ENCODE results near the gene SERPINI1. TPM values are rescaled to one million over a fixed set of nuclear protein-coding genes. Genes with fewer than 3 reads are reported as not detected.

The SERPINI1 gene
- total and polyA plus RNA-seq, 9 of the 15 experiments (the other 6 are each of a cell fraction or from before 2014, with no cell fraction given), result 1.6 to 9.9 (median 3.5) TPM

DNA sequence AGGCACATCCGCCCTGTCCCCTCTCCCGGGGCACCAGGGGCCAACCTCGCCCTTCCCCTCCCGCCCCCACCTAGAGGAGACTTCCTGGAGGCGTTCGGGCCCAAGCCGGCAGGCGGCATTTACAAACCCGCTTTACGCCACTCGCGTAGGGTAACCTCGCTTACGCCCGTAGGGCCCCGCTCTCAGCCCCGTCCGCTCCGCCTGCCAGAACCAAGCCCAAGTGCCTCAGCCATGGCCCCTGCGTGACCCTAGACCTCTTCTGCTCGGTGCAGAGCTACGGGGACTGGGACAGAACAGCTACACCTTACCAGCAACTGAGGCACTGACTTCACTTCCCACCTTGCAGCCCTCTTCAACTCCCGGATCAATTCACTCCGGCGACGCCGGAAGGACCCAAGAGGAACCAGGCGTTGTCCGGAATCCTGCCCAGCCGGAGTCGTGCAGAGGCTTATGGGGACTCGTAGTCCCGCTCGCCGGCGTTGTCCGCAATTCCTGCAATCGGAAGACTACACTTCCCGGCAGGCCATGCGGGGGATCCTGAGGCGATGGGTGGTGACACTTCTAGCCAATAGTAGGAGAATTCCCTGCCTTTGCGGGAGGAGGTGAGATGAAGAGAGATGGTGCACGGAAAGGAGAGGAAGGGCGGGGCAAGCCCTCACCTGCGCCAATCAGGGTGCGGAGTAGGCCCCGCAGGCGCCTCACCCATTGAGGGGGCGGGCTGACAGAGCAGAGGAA lies 856 bp upstream of the SERPINI1 start, which contains the start of gene PDCD10 (continued):
- TF ChIP-seq, protein P1, sequence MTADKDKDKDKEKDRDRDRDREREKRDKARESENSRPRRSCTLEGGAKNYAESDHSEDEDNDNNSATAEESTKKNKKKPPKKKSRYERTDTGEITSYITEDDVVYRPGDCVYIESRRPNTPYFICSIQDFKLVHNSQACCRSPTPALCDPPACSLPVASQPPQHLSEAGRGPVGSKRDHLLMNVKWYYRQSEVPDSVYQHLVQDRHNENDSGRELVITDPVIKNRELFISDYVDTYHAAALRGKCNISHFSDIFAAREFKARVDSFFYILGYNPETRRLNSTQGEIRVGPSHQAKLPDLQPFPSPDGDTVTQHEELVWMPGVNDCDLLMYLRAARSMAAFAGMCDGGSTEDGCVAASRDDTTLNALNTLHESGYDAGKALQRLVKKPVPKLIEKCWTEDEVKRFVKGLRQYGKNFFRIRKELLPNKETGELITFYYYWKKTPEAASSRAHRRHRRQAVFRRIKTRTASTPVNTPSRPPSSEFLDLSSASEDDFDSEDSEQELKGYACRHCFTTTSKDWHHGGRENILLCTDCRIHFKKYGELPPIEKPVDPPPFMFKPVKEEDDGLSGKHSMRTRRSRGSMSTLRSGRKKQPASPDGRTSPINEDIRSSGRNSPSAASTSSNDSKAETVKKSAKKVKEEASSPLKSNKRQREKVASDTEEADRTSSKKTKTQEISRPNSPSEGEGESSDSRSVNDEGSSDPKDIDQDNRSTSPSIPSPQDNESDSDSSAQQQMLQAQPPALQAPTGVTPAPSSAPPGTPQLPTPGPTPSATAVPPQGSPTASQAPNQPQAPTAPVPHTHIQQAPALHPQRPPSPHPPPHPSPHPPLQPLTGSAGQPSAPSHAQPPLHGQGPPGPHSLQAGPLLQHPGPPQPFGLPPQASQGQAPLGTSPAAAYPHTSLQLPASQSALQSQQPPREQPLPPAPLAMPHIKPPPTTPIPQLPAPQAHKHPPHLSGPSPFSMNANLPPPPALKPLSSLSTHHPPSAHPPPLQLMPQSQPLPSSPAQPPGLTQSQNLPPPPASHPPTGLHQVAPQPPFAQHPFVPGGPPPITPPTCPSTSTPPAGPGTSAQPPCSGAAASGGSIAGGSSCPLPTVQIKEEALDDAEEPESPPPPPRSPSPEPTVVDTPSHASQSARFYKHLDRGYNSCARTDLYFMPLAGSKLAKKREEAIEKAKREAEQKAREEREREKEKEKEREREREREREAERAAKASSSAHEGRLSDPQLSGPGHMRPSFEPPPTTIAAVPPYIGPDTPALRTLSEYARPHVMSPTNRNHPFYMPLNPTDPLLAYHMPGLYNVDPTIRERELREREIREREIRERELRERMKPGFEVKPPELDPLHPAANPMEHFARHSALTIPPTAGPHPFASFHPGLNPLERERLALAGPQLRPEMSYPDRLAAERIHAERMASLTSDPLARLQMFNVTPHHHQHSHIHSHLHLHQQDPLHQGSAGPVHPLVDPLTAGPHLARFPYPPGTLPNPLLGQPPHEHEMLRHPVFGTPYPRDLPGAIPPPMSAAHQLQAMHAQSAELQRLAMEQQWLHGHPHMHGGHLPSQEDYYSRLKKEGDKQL (CRISPR knock-in tag; IDR thresholded peaks at IDR 0.05; ENCODE audit: borderline replicate concordance), result no peak
- no peak for TF ChIP-seq ZNF785 (CRISPR knock-in tag; IDR thresholded peaks at IDR 0.05)
- TF ChIP-seq BACH1 (tag; IDR thresholded peaks at IDR 0.05), result no peak
- TF ChIP-seq, protein P2, sequence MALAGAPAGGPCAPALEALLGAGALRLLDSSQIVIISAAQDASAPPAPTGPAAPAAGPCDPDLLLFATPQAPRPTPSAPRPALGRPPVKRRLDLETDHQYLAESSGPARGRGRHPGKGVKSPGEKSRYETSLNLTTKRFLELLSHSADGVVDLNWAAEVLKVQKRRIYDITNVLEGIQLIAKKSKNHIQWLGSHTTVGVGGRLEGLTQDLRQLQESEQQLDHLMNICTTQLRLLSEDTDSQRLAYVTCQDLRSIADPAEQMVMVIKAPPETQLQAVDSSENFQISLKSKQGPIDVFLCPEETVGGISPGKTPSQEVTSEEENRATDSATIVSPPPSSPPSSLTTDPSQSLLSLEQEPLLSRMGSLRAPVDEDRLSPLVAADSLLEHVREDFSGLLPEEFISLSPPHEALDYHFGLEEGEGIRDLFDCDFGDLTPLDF (CRISPR knock-in tag; IDR thresholded peaks at IDR 0.05), result 0 out of 2 replicates have a peak, but pooled peaks have one; percentile 28
- no peak for TF ChIP-seq DDX20 (tag; IDR thresholded peaks at IDR 0.05; ENCODE audit: low read depth)
- TF ChIP-seq MEIS2 (IDR thresholded peaks at IDR 0.05; ENCODE audit: partially characterized antibody), result peak; percentile 50
- TF ChIP-seq, protein P3, sequence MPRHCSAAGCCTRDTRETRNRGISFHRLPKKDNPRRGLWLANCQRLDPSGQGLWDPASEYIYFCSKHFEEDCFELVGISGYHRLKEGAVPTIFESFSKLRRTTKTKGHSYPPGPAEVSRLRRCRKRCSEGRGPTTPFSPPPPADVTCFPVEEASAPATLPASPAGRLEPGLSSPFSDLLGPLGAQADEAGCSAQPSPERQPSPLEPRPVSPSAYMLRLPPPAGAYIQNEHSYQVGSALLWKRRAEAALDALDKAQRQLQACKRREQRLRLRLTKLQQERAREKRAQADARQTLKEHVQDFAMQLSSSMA (CRISPR knock-in tag; IDR thresholded peaks at IDR 0.05), result no peak
- TF ChIP-seq, protein P4, sequence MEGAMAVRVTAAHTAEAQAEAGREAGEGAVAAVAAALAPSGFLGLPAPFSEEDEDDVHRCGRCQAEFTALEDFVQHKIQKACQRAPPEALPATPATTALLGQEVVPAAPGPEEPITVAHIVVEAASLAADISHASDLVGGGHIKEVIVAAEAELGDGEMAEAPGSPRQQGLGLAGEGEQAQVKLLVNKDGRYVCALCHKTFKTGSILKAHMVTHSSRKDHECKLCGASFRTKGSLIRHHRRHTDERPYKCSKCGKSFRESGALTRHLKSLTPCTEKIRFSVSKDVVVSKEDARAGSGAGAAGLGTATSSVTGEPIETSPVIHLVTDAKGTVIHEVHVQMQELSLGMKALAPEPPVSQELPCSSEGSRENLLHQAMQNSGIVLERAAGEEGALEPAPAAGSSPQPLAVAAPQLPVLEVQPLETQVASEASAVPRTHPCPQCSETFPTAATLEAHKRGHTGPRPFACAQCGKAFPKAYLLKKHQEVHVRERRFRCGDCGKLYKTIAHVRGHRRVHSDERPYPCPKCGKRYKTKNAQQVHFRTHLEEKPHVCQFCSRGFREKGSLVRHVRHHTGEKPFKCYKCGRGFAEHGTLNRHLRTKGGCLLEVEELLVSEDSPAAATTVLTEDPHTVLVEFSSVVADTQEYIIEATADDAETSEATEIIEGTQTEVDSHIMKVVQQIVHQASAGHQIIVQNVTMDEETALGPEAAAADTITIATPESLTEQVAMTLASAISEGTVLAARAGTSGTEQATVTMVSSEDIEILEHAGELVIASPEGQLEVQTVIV (CRISPR knock-in tag; IDR thresholded peaks at IDR 0.05; ENCODE audit: borderline replicate concordance), result no peak
- no peak for TF ChIP-seq FOXA1 (IDR thresholded peaks at IDR 0.05; ENCODE audit: borderline replicate concordance)
- TF ChIP-seq PML (IDR thresholded peaks at IDR 0.05; ENCODE audit: low read length), result peak; percentile 44; the same call in 1 of the 2 replicates
- no peak for TF ChIP-seq ZNF354B (CRISPR knock-in tag; IDR thresholded peaks at IDR 0.05)
- TF ChIP-seq POLR2G (IDR thresholded peaks at IDR 0.05; ENCODE audit: low read depth, low read length), result peak; percentile 89
- no peak for TF ChIP-seq RFX5 (IDR thresholded peaks at IDR 0.05; ENCODE audit: low read depth, low read length)
- TF ChIP-seq FOXJ3 (CRISPR knock-in tag; IDR thresholded peaks at IDR 0.05), result no peak
- no peak for TF ChIP-seq CBFA2T3 (IDR thresholded peaks at IDR 0.05)
- TF ChIP-seq ZFP30 (CRISPR knock-in tag; IDR thresholded peaks at IDR 0.05; ENCODE audit: borderline replicate concordance), result no peak

Measured in K562 (cell line).